Measurements from ENCODE around the gene LCN15. TPM values are rescaled to one million over a fixed set of nuclear protein-coding genes. Genes with fewer than 3 reads are reported as not detected.
"Not testable (repeated sequence)": the region's sequence is repeated elsewhere in the genome, so short reads cannot be mapped to it uniquely, and the experiment has no call there.

Gene LCN15
- total RNA-seq, 1 experiment from 2014 or later, result not detected

DNA sequence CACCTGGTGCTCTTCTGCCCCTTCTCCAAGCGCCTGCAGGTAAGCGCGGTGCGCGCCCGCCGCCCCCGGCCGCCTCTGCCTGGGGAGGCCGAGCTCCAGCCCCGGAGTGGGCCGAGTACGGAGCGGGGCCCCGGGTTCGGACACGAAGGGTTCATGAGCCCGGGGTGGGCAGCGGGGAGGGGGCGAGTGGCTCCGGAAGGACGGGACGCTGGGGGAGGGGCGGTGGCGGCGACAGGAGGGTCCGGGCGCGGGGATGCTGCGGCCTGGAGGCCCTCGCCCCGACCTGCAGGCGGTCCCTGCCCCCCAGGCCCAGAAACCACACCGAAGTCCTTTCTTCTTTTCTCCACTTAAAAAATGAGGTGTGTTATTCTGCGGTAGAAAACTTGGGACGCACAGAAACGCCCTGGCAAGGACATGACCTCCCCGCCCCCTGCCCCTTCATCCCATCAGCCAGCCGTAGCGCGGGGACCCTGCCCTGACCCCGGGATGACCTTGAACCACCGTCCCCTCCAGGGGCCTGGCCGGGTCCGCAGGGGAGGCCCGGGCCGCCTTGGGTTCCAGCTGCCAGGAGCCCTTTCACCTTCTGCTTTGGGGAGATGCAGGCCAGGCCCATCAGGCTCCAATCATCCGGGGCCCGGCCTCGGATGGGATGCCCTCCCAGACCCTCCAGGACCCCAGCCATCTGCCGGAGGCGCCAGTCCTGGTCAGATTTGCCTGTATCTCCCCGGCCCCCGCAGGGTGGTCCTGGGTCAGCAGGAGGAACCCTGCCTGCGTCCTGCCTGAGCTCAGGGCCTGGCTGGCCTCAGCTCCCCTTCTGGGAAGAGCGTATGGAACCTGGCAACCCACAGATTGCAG lies 51.4 kb downstream of the LCN15 start:
- CTCF ChIA-PET, result interaction anchor here (0.8 kb wide), 1 partner anchor 13 kb away, joined by 3 read pairs; no protein-coding TSS in a partner anchor
- no TSS peak for BruUV-seq (replicated peaks)
- no peak overlapping the region for H3K4me3 Mint-ChIP-seq (ENCODE audit: unreplicated experiment)
- H3K27ac Mint-ChIP-seq (ENCODE audit: low read depth, unreplicated experiment), result no peak overlapping the region
- no peaks in the 10 kb centered on the region for H3K36me3 Mint-ChIP-seq (ENCODE audit: insufficient read depth, unreplicated experiment)
- POLR2A ChIA-PET, result interaction anchor here (0.7 to 1.4 kb wide), 3 partner anchors 10 to 104 kb away, joined by 3 to 4 read pairs (median 3); no protein-coding TSS in a partner anchor
- no peak for DNase-seq (ENCODE audit: unreplicated experiment)
- H3K4me1 Mint-ChIP-seq (ENCODE audit: insufficient read depth, unreplicated experiment), result no peaks in the 10 kb centered on the region
- H3K27me3 Mint-ChIP-seq (ENCODE audit: insufficient read depth, unreplicated experiment), result peaks cover 10% of the 10 kb centered on the region
- H3K9me3 Mint-ChIP-seq (ENCODE audit: unreplicated experiment), result no peaks in the 10 kb centered on the region
- TF ChIP-seq, protein P1, sequence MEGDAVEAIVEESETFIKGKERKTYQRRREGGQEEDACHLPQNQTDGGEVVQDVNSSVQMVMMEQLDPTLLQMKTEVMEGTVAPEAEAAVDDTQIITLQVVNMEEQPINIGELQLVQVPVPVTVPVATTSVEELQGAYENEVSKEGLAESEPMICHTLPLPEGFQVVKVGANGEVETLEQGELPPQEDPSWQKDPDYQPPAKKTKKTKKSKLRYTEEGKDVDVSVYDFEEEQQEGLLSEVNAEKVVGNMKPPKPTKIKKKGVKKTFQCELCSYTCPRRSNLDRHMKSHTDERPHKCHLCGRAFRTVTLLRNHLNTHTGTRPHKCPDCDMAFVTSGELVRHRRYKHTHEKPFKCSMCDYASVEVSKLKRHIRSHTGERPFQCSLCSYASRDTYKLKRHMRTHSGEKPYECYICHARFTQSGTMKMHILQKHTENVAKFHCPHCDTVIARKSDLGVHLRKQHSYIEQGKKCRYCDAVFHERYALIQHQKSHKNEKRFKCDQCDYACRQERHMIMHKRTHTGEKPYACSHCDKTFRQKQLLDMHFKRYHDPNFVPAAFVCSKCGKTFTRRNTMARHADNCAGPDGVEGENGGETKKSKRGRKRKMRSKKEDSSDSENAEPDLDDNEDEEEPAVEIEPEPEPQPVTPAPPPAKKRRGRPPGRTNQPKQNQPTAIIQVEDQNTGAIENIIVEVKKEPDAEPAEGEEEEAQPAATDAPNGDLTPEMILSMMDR (IDR thresholded peaks at IDR 0.05; ENCODE audit: unreplicated experiment), result no peak
- intact Hi-C loops (cut with micrococcal nuclease), result no loop called here

DNA sequence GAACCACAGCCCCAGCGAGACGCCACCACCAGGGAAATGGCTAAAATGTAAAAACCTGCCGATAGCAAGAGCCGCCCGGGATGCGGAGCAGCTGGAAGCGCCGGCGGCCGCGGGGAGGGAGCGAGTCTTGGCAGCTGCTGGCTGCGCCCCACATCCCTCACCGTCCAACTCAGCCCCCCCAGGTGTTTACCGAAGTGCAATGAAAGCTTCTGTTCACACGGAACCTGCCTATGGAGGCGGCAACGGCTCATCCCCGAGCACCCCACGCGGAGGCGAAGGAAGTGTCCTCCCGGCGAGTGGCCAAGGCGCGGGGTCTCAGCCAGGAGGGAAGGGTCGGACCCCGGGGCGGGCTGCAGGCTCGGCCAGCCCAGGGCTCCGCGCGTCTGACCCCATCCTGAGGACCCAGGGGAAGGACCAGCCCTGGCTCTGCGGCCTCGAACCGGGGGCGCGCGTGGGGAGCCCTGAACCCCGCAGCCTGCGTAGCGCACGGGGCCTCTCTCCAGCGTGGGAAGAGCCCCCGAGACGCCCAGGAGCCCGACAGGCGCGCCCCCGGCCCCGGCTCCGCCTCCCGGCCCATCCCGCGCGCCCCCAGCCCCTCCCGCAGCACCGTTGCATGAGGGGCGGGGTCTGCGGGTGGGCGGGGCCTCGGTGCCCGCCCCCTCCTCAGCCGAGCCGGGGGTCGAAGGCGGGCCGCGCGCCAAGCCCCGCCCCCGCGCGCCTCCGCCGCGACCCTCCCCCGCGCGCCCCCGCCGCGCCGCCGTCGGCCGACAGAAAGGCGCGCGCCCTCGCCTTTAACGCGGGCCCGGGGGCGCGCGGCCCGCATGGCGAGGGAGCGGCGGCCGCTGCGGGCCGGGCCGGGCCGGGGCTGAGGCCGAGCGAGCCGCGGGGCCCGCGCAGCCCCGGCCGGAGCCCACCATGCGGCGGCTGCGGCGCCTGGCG lies 52.3 kb downstream of the LCN15 start, which contains the start of gene DIPK1B:
Gene DIPK1B (plus strand): TSS at position 822 of the 939 bp plus-strand sequence. CDS start 94 bp downstream, at position 916.
- Mint-ChIP-seq H3K36me3 (ENCODE audit: insufficient read depth, unreplicated experiment) (no peaks in the 10 kb centered on the region), H3K4me1 (ENCODE audit: insufficient read depth, unreplicated experiment) (no peaks in the 10 kb centered on the region), H3K27me3 (ENCODE audit: insufficient read depth, unreplicated experiment) (peaks cover 10% of the 10 kb centered on the region), H3K9me3 (ENCODE audit: unreplicated experiment) (no peaks in the 10 kb centered on the region), H3K4me3 (ENCODE audit: unreplicated experiment) (no peak within 1 kb of the TSS), H3K27ac (ENCODE audit: low read depth, unreplicated experiment) (no peak within 1 kb of the TSS)
- intact Hi-C loops (cut with micrococcal nuclease), result no loop called here
- POLR2A ChIA-PET, result interaction anchor here (1.6 kb wide), 1 partner anchor 15 kb away, joined by 3 read pairs; no protein-coding TSS in a partner anchor
- no peak for DNase-seq (ENCODE audit: unreplicated experiment)
- BruUV-seq (replicated peaks), result no TSS peak
- TF ChIP-seq, protein P1 (IDR thresholded peaks at IDR 0.05; ENCODE audit: unreplicated experiment), result no peak
- CTCF ChIA-PET, result no interaction called here

DNA sequence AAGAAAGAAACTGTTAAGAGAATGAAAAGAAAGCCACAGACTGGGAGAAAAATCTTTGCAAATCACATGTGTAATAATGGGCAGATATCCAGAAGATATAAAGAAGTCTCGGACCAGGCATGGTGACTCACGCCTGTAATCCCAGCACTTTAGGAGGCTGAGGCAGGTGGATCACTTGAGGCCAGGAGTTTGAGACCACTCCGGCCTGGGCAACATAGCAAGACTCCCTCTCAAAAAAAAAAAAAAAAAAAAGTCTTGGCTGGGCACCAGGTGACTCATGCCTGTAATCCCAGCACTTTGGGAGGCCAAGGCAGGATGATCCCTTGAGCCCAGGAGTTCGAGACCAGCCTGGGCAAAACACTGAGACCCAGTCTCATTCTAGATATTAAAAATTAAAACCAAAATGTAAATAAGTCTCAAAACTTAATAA lies 53.1 kb downstream of the LCN15 start:
- H3K36me3 Mint-ChIP-seq (ENCODE audit: insufficient read depth, unreplicated experiment); H3K4me1 Mint-ChIP-seq (ENCODE audit: insufficient read depth, unreplicated experiment); BruUV-seq (replicated peaks); DNase-seq (ENCODE audit: unreplicated experiment); H3K27me3 Mint-ChIP-seq (ENCODE audit: insufficient read depth, unreplicated experiment); intact Hi-C loops (cut with micrococcal nuclease); H3K4me3 Mint-ChIP-seq (ENCODE audit: unreplicated experiment); H3K9me3 Mint-ChIP-seq (ENCODE audit: unreplicated experiment): not testable (repeated sequence)
- ChIA-PET CTCF (interaction anchor here (0.7 kb wide), 1 partner anchor 12 kb away, joined by 3 read pairs; no protein-coding TSS in a partner anchor), POLR2A (interaction anchor here (1.6 kb wide), 1 partner anchor 16 kb away, joined by 3 read pairs; no protein-coding TSS in a partner anchor)
- peak overlapping the region; percentile 42 for H3K27ac Mint-ChIP-seq (ENCODE audit: low read depth, unreplicated experiment)

DNA sequence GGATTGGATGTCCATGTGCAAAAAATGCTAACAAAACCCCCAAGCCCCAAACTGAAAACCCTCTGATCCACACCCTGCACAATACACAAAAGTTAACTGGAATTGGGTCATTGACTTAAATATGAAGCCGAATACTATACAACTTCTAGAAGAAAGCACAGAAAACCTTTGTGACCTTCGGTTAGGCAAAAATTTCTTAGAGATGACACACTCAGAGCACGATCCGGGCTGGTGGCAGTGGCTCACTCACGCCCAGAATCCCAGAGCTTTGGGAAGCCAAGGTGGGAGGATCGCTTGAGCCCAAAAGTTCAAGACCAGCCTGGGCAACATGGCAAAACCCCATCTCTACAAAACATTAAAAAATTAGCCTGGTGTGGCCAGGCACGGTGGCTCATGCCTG lies 53.8 kb downstream of the LCN15 start:
- peak overlapping the region; percentile 42 for H3K27ac Mint-ChIP-seq (ENCODE audit: low read depth, unreplicated experiment)
- no TSS peak for BruUV-seq (replicated peaks)
- no peaks in the 10 kb centered on the region for H3K36me3 Mint-ChIP-seq (ENCODE audit: insufficient read depth, unreplicated experiment)
- intact Hi-C loops (cut with micrococcal nuclease), result no loop called here
- no peaks in the 10 kb centered on the region for H3K9me3 Mint-ChIP-seq (ENCODE audit: unreplicated experiment)
- peaks cover 2% of the 10 kb centered on the region for H3K27me3 Mint-ChIP-seq (ENCODE audit: insufficient read depth, unreplicated experiment)
- DNase-seq (ENCODE audit: unreplicated experiment), result no peak
- no peaks in the 10 kb centered on the region for H3K4me1 Mint-ChIP-seq (ENCODE audit: insufficient read depth, unreplicated experiment)
- ChIA-PET POLR2A (interaction anchor here (1.6 kb wide), 1 partner anchor 16 kb away, joined by 3 read pairs; no protein-coding TSS in a partner anchor), CTCF (interaction anchor here (0.7 kb wide), 1 partner anchor 12 kb away, joined by 3 read pairs; no protein-coding TSS in a partner anchor)
- no peak overlapping the region for H3K4me3 Mint-ChIP-seq (ENCODE audit: unreplicated experiment)
- TF ChIP-seq, protein P1 (IDR thresholded peaks at IDR 0.05; ENCODE audit: unreplicated experiment), result no peak

Small RNA genes within 50 kb of the gene (microRNA-seq; reads per million reads assigned to microRNA genes)
- not detected for gene MIR6722

Other genes with a start within 250 kb of the LCN15 start
- 37.5 and 53.4 TPM in 2 replicates for gene NOTCH1, start 218.5 kb downstream of the LCN15 start, total RNA-seq (2022)
- 3.9 and 4.3 TPM in 2 replicates for gene EGFL7, start 101.6 kb downstream of the LCN15 start, total RNA-seq (2022)
- gene AGPAT2, start 77.1 kb downstream of the LCN15 start, total RNA-seq (2022), result 30.4 and 33.3 TPM in 2 replicates
- not detected in 2 replicates for gene DIPK1B, start 51.9 kb downstream of the LCN15 start, total RNA-seq (2022)
- not detected in 2 replicates for gene LCN10, start 21.6 kb downstream of the LCN15 start, total RNA-seq (2022)
- gene LCN6, start 16.0 kb downstream of the LCN15 start, total RNA-seq (2022), result not detected in 2 replicates
- not detected in 2 replicates for gene LCN8, start 6.3 kb downstream of the LCN15 start, total RNA-seq (2022)
- gene TMEM141, start 26.8 kb upstream of the LCN15 start, total RNA-seq (2022), result 56.0 and 70.4 TPM in 2 replicates
- gene CCDC183, start 31.8 kb upstream of the LCN15 start, total RNA-seq (2022), result 0.26 and 1.3 TPM in 2 replicates
- 77.8 and 84.2 TPM in 2 replicates for gene RABL6, start 43.4 kb upstream of the LCN15 start, total RNA-seq (2022)
- gene AJM1, start 78.0 kb upstream of the LCN15 start, total RNA-seq (2022), result 5.6 and 5.7 TPM in 2 replicates
- gene PHPT1, start 84.9 kb upstream of the LCN15 start, total RNA-seq (2022), result 173 and 193 TPM in 2 replicates
- gene MAMDC4, start 87.8 kb upstream of the LCN15 start, total RNA-seq (2022), result 11.8 and 14.1 TPM in 2 replicates
- 480 and 581 TPM in 2 replicates for gene EDF1, start 101.8 kb upstream of the LCN15 start, total RNA-seq (2022)
- 10.7 and 14.1 TPM in 2 replicates for gene TRAF2, start 122.0 kb upstream of the LCN15 start, total RNA-seq (2022)
- gene FBXW5, start 180.2 kb upstream of the LCN15 start, total RNA-seq (2022), result 88.8 and 100 TPM in 2 replicates
- gene C8G, start 180.7 kb upstream of the LCN15 start, total RNA-seq (2022), result 1.0 and 1.1 TPM in 2 replicates
- gene LCN12, start 187.8 kb upstream of the LCN15 start, total RNA-seq (2022), result 0.86 and 1.2 TPM in 2 replicates
- 1.1 and 1.8 TPM in 2 replicates for gene PTGDS, start 213.0 kb upstream of the LCN15 start, total RNA-seq (2022)
- not detected in 2 replicates for gene LCNL1, start 218.5 kb upstream of the LCN15 start, total RNA-seq (2022)
- gene PAXX, start 227.9 kb upstream of the LCN15 start, total RNA-seq (2022), result 43.6 and 57.9 TPM in 2 replicates
- gene CLIC3, start 232.1 kb upstream of the LCN15 start, total RNA-seq (2022), result 1.2 and 4.2 TPM in 2 replicates

Data from MCF 10A (cell line).